Breast epithelium (tissue), 4 donors: ENCODE results near the gene GNB2. TPM values are rescaled to one million over a fixed set of nuclear protein-coding genes. Genes with fewer than 3 reads are reported as not detected.

Source experiments
- DNase-seq, 2 donors: peaks; one replicate each; pipeline ENCODE4 v3.0.0-alpha.2; 2019; ENCODE audit warnings: low spot score in 2 of 2
- H3K27ac ChIP-seq, 2 donors: fragments of 200-600 bp; sonication (generic) in 1 of 2; one replicate each; pipeline ENCODE4 v1.5.1; 2016 to 2019; ENCODE audit warnings: mild to moderate bottlenecking in 1 of 2
- H3K27me3 ChIP-seq, 2 donors: fragments of 200-600 bp; sonication (generic) in 1 of 2; one replicate each; pipeline versions ENCODE4 v1.5.1 to v1.6.0; 2017 to 2019; ENCODE audit warnings: control low read depth in 1 of 2, mild to moderate bottlenecking in 1 of 2
- H3K36me3 ChIP-seq: fragments of 200-600 bp; one replicate; pipeline ENCODE4 v1.5.1; 2019
- H3K4me1 ChIP-seq, 2 donors: fragments of 200-600 bp; sonication (generic); one replicate each; pipeline ENCODE4 v1.5.1; 2016 to 2019; ENCODE audit warnings: control low read depth in 1 of 2
- H3K4me3 ChIP-seq, 3 donors: fragments of 200-600 bp; sonication (generic); 1 replicate in 2 of 3; 2 replicates in 1 of 3; pipeline ENCODE4 v1.5.1; 2016 to 2019; ENCODE audit warnings: mild to moderate bottlenecking in 3 of 3, moderate library complexity in 2 of 3
- H3K9me3 ChIP-seq, 2 donors: fragments of 200-600 bp; sonication (generic) in 1 of 2; one replicate each; pipeline ENCODE4 v1.5.1; 2016 to 2019; ENCODE audit warnings: control low read depth in 1 of 2
- POLR2A ChIP-seq: fragments of 450-650 bp; IDR thresholded peaks from one replicate; pipeline ENCODE4 v1.6.1; 2016; ENCODE audit warnings: antibody characterized with exemption, mild to moderate bottlenecking, moderate library complexity
- POLR2AphosphoS5 ChIP-seq, 3 donors: sonication (generic); formaldehyde crosslinking; IDR thresholded peaks; one replicate each; pipeline ENCODE4 v1.6.1; 2017; ENCODE audit warnings: antibody characterized with exemption in 3 of 3
- intact Hi-C: fragments of 100-400 bp; cut with DNase I; formaldehyde crosslinking; loops from one replicate; pipeline ENCODE4 v1.15.1; 2023; ENCODE audit warnings: low total_unique reads
- total RNA-seq, 3 donors: library from RNA; depleted of rRNA; stranded (reverse); fragments of >200 nt; gene quantifications; one replicate each; pipeline ENCODE4 v1.1.0, GENCODE V29; 2016
- TF ChIP-seq, protein P1 (sequence below), 3 donors: fragments of 450-650 bp; IDR thresholded peaks; one replicate each; pipeline ENCODE4 v1.5.1; 2016 to 2017; ENCODE audit warnings: antibody characterized with exemption in 3 of 3, mild to moderate bottlenecking in 3 of 3, moderate library complexity in 3 of 3

GNB2 gene
- total RNA-seq, 3 donors from 2014 or later = 113 to 197 (median 173) TPM

DNA sequence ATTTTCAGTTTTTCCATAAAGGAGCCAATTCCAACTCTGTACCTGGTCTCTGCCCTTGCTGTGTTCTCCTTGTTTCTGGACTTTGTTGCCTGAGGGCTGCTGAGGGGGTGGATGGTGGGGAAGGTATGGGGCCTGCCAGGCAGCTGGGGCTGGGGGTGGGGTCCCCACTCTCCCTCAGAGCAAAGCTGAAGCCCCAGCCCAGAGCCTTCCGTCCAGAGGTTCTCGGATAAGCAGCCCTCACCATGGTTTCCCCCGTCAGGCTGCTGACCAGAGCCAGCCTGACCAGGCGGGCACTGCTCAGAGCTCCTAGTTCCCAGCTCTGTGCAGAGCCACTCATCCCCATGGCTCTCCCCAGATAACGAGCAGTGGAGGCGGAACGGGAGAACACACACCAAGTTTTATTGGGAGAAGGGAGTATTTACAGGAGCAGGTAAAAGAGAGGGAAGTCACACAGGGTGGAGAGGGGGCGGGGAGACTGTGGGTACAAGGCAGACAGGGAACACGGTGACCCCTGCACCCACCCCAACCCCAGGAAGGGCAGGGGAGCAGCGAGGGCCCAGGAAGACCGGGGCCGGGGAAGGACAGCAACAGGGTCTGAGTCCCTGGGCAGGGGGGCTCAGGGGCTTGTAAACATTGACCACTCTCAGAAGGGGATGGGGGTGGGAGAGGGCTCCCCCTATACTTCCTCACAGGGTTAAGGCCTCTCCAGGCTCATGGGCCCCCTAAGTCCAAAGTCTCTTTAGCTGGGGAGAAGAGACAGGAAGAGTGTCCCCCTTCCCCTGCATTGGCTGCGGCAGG lies 5.8 kb downstream of the GNB2 start:
- Histone ChIP-seq H3K4me1 (no peaks in the 10 kb centered on the region), H3K4me3 (no peak overlapping the region), H3K27me3 (no peaks in the 10 kb centered on the region), H3K36me3 (peaks cover 24% of the 10 kb centered on the region), H3K27ac (peak overlapping the region; percentile 20 to 84), H3K9me3 (no peaks in the 10 kb centered on the region)
- TF ChIP-seq, protein P1, sequence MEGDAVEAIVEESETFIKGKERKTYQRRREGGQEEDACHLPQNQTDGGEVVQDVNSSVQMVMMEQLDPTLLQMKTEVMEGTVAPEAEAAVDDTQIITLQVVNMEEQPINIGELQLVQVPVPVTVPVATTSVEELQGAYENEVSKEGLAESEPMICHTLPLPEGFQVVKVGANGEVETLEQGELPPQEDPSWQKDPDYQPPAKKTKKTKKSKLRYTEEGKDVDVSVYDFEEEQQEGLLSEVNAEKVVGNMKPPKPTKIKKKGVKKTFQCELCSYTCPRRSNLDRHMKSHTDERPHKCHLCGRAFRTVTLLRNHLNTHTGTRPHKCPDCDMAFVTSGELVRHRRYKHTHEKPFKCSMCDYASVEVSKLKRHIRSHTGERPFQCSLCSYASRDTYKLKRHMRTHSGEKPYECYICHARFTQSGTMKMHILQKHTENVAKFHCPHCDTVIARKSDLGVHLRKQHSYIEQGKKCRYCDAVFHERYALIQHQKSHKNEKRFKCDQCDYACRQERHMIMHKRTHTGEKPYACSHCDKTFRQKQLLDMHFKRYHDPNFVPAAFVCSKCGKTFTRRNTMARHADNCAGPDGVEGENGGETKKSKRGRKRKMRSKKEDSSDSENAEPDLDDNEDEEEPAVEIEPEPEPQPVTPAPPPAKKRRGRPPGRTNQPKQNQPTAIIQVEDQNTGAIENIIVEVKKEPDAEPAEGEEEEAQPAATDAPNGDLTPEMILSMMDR (IDR thresholded peaks at IDR 0.05) = no peak
- TF ChIP-seq POLR2A (no peak), POLR2AphosphoS5 (IDR thresholded peaks at IDR 0.05) (no peak)
- DNase-seq = no peak
- intact Hi-C loops = loop anchor here (10.0 kb wide), 1 partner anchor 75 kb away; the partner anchor contains the start of gene PCOLCE

DNA sequence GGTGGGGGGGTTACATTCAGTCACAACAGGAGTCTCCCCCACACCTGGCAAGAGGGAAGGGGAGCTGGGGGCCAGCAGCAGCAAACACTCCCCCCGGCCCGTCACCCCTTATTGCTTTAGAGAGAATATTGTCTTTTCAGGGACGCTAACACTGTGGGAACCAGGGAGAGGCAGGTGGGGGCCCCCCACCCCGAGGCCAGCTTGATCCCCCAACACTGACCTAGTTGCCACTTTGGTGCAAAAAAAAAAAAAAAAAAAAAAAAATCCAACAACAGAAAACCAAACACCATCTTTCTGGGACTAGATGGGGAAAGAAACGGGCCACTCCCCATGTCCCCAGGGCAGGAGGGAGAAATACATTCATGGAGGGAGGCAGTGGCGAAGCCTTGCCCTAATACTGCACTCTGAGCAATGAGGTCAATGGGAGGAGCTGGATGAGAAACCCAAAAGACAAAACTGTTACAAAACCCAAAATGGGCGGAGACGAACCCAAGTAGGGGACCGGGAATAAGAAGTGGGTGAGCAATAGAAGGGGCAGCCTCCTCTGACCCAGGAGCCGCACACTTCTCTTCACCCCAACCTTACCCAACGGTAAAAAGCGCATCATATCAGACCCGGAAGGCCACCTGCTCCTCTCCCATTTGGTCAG lies 6.5 kb downstream of the GNB2 start:
- Histone ChIP-seq H3K9me3 (no peaks in the 10 kb centered on the region), H3K36me3 (peaks cover 26% of the 10 kb centered on the region), H3K27me3 (no peaks in the 10 kb centered on the region), H3K4me3 (no peak overlapping the region), H3K4me1 (no peaks in the 10 kb centered on the region), H3K27ac (peak overlapping the region; percentile 20 to 89)
- peak in 2 of 3 donors; percentile 11 to 21 for TF ChIP-seq POLR2AphosphoS5 (IDR thresholded peaks at IDR 0.05)
- TF ChIP-seq POLR2A = no peak
- TF ChIP-seq, protein P1 (IDR thresholded peaks at IDR 0.05) = no peak
- no peak for DNase-seq
- intact Hi-C loops = loop anchor here (10.0 kb wide), 2 partner anchors 75 to 105 kb away; partner anchors contain the start of genes PCOLCE and SAP25

DNA sequence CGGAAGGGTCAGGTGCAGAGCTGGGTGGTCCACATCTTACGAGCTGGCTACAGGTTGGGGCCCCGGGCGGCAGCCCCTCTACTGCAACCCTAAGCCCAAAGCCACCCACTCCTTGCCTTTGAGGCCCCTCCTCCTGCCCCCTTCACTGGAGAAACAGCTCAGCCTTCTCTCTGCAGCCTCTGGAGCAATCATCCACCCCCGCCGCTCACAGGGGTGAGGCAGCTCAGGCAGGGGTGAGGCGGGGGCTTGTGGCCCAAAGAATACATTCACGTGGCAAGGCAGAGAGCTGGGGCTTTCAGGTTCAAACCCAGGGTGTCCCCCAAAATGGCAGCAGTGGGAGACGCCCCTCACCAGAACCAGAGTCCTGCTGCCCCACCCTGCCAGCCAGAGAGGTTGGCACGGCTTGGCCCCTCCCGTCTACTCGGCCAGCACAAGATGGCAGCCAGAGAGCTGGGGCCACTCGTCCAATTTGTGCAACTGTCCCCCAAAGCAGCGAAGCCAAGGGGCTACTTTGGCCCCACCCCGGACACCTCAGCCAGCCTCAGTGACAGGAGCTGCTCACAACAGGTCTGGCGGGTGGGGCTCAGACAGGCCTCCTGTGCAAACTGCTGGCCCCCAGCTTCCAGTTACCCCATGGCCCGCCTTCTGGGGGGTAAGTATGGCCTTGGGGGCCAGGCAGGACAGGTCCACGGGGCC lies 7.2 kb downstream of the GNB2 start:
- Histone ChIP-seq H3K9me3 (no peaks in the 10 kb centered on the region), H3K27me3 (no peaks in the 10 kb centered on the region), H3K36me3 (peaks cover 26% of the 10 kb centered on the region), H3K4me1 (no peaks in the 10 kb centered on the region), H3K4me3 (no peak overlapping the region), H3K27ac (peak overlapping the region in 1 of 2 donors; percentile 89)
- DNase-seq = no peak
- TF ChIP-seq, protein P1 (IDR thresholded peaks at IDR 0.05) = no peak
- TF ChIP-seq POLR2AphosphoS5 (IDR thresholded peaks at IDR 0.05) = no peak
- no peak for TF ChIP-seq POLR2A
- intact Hi-C loops = loop anchor here (10.0 kb wide), 1 partner anchor 106 kb away; the partner anchor contains the start of gene SAP25

DNA sequence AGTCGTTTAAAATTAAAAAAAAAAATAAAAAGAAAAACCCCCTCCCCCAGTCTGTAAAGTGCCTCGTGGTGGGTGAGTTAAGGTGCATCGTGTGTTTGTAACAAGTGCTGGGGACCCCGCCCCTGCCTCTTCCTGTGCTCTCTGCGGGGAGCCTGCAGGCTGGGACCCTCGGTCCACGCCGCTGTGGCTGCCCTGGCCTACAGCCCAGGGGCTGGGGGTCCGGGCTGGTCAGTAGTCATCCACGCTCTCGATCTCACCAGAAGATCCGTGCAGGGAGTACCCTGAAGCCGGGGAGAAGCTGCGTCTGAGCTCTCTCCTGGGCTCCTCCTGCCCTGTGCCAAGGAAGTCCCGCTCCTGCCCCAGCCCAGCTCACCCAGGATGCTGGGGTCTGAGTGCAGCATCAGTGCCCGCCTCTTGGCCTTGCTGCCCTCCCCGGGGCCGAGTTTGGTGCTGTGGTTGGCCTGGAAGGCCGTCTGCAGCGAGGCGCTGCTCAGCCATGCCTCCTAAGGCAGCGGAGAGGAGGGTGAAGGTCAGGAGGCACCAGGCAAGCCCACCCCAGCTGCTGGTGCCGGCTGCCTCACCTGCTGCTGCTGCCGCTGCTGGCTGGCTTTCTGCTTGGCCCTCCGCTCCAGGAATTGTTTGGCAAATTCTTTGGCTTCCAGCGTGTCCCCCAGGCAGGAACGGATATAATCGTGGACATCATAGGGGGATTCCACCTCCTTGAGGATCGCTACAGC lies 8.1 kb downstream of the GNB2 start:
- intact Hi-C loops = loop anchor here (10.0 kb wide), 1 partner anchor 107 kb away; the partner anchor contains the start of gene SAP25
- Histone ChIP-seq H3K9me3 (no peaks in the 10 kb centered on the region), H3K4me1 (no peaks in the 10 kb centered on the region), H3K36me3 (peaks cover 29% of the 10 kb centered on the region), H3K27me3 (no peaks in the 10 kb centered on the region), H3K4me3 (no peak overlapping the region), H3K27ac (no peak overlapping the region)
- no peak for DNase-seq
- no peak for TF ChIP-seq POLR2AphosphoS5 (IDR thresholded peaks at IDR 0.05)

DNA sequence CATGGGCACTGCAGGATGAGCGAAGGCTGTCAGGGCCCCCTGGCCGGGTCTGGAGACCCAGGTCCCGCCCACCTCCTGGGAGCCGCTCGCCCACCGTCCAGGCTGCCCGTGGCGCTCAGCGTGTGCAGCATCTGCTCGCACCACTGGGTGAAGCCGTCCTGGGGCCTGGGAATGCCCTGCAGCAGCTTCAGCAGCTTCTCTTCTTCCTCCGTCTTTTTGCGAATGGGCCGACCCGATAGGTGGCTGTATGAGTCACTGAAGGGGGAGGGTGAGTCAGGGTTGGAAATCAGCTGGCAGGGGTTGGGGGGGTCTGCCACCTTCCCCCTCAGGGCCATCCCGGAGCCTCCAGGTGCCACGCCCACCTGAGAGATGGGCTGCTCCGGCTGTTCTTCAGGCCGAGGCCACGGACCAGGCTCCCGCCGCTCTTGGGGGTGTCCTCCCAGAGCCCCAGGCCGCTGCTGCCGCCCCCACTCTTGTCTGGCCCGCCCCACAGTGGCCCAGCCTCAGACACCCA lies 8.7 kb downstream of the GNB2 start:
- DNase-seq = no peak
- TF ChIP-seq POLR2AphosphoS5 (IDR thresholded peaks at IDR 0.05) (no peak), POLR2A (no peak)
- TF ChIP-seq, protein P1 (IDR thresholded peaks at IDR 0.05) = no peak
- no peaks in the 10 kb centered on the region for H3K27me3 ChIP-seq
- H3K9me3 ChIP-seq = no peaks in the 10 kb centered on the region
- peak overlapping the region in 1 of 2 donors; percentile 48 for H3K27ac ChIP-seq
- H3K4me3 ChIP-seq = no peak overlapping the region
- intact Hi-C loops = loop anchor here (10.0 kb wide), 1 partner anchor 107 kb away; the partner anchor contains the start of gene SAP25
- H3K4me1 ChIP-seq = no peaks in the 10 kb centered on the region
- H3K36me3 ChIP-seq = peaks cover 35% of the 10 kb centered on the region
